HG03575 (cell line): ENCODE measurements around the gene CTNNA3.
"Not testable (repeated sequence)": the region's sequence is repeated elsewhere in the genome, so short reads cannot be mapped to it uniquely, and the experiment has no call there.

Experiments used
- ATAC-seq: cut with Tn5 transposase; IDR thresholded peaks from one replicate; pipeline ENCODE4 v1.9.1; 2021; ENCODE audit not compliant: unreplicated experiment, insufficient number of reproducible peaks, low FRiP score; ENCODE audit errors: extremely low read depth

Gene CTNNA3

GRCh38 chr10:67282871-67283270 lies 413.1 kb downstream of the CTNNA3 start:
- ATAC-seq: no peak

DNA sequence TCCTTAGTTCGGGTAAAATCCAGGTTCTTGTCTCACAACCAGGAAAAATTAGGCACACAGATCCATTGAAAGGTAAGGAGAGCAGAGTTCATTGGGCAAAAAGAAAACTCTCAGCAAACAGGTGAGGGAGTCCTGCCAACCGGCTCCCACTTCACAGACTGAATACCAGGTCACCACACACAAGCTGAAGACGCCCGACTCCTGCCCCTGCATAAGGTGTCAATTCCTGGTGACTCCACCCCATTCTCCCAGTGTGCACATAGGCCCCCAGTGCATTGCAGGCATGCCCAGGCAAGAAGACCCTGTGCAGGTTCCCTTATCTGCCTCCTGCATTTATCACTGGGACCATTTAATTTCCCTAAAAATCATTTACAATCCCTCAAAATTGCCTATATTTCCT lies 415.6 kb downstream of the CTNNA3 start:
- ATAC-seq: no peak

DNA sequence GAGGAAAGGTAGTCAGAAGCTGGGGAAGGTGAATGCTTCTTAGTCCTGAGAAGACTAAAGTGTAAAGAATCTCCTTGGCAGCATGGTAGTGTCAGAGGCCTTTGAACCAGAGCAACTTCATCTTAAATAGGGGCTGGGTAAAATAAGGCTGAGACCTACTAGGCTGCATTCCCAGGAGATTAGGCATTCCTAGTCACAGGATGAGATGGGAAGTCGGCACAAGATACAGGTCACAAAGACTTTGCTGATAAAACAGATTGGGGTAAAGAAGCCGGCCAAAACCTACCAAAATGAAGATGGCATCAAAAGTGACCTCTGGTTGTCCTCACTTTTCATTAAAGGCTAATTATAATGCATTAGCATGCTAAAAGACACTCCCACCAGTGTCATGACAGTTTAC lies 418.6 kb downstream of the CTNNA3 start:
- ATAC-seq: no peak

DNA sequence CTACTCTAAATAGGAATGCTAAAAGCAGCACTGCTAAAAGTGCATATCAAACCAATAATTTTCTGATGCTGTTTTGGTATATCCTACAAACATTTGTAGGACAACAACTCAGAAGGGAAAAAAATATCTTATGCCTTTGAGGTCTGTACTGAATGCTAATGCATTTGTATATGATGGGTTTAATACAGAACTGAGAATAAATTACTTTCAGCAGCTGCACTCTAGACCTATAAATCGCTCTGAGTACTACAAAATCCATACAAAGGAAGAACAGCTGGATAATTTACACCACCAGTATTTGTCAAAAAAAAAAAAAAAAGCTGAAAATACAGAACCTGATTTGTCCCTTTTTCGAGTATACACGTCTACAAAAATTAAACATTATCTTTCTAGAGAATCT lies 426.2 kb downstream of the CTNNA3 start:
- ATAC-seq: no peak

DNA sequence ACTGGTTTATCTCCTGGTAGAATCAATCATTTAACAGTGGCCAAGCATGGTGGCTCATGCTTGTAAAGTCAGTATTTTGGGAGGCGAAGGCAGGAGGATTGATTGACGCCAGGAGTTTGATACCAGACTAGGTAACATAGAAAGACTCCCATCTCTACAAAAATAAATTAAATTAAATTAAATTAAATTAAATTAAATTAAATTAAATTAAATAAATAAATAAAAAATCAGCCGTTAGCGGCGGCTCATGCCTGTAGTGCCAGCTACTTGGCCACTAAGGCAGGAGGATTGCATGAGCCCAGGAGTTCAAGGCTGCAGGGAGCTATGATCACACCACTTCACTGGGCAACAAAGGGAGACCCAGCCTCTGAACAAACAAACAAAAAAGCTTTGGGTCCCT lies 427.8 kb downstream of the CTNNA3 start:
- ATAC-seq: no peak

GRCh38 chr10:67262675-67263074 lies 433.3 kb downstream of the CTNNA3 start:
- ATAC-seq: no peak

DNA sequence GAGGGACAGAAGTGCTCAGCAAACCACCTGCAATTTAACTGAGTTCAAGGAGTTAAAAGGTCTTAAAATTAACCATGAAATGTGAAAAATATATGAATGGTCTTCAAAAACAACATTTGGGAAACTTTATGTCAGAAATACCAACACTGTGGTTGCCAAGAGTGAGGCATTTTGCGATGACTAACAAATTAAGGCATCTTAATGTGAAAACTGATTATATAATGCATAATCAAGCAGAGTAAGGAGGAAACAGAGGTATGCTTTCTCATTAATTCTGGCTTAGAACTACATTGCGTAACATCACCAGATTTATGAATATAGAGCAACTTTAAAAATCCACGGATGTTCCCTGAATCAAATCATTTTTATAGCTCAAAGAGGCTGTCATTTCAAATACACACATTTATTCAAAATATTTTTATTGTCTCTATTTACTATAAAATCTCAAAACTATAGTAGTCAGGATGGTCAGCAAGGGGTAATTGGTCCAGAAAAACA lies 434.6 kb downstream of the CTNNA3 start:
- ATAC-seq: no peak

- no peak for ATAC-seq
Measured at GRCh38 chr10:67259319-67259929, 436.6 kb downstream of the CTNNA3 start.

GRCh38 chr10:67257427-67258144 lies 438.4 kb downstream of the CTNNA3 start:
- no peak for ATAC-seq

DNA sequence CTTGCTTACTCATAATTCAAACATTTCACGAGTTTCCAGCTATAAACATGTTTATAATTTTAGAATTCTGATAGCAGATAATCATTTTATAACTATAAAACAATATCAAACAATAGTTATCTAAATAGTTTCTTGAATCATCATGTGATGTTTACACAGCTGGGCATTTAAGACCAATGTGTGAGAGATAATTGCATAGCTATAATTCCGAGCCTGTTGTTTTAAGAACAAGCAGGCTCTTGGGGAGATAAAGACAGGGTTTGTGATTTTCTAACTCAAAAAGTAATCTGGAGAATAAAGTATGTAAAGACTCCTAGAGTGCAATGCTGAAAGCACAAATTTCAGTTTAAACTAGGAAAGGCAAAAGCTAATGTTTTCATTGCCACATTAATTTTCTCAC lies 439.0 kb downstream of the CTNNA3 start:
- no peak for ATAC-seq

GRCh38 chr10:67250686-67251085 lies 445.3 kb downstream of the CTNNA3 start:
- ATAC-seq: no peak

DNA sequence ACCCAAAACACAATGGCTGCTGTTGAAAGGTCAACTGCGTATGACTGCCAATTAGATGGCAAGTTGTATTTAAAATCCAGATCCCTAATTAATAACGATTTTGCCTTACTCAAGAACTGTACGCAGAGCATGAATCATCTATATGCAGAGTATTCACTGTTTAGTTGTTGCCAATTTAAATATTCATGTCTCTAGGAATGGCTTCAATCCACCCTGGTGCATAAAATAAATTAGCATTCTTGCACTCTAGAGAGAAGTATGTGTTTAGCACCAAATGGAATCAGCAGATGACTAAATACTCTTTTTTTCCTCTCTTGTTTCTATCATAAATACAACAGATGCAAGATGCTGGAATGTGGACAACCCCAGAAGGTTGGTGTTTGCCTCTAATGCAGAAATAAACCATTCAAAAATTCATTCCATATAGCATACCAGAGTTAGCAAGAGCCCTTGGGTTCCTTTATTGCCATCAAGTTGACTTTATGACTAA lies 449.9 kb downstream of the CTNNA3 start:
- ATAC-seq: no peak

GRCh38 chr10:67242528-67242927 lies 453.5 kb downstream of the CTNNA3 start:
- ATAC-seq: no peak

- ATAC-seq: no peak
Measured at GRCh38 chr10:67241451-67241850, 454.5 kb downstream of the CTNNA3 start.

DNA sequence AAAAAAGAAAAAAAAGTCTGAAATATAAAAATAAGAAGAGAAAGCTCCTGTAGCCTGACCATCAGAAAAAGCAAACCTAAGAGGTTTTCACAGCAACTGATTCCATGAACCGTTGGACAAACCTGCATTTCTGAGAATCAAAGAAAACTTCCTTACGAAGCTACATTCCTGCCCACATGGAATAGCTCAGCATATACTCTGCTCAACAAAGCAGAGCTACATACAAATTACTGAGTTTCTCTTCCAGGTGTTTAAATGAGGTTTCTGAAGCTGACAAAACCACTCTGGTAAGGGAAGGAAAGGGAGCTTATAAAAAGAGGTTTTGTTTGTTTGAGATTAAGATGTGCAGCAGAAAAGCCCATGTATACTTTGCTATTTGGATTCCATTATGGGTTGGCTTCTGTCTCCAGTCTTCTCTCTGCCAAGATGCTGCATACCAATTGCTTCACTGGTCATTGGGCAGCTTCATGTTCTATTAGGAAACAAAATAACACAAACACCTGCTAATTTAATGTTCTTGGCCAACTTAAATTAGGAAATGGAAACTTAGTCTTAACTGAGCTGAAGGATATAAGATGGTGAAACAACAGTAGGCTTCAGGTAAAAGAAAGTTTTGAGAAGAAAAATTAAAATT lies 456.0 kb downstream of the CTNNA3 start:
- ATAC-seq: no peak

- ATAC-seq: not testable (repeated sequence)
Measured at GRCh38 chr10:67230680-67231500, 465.1 kb downstream of the CTNNA3 start.

- no peak for ATAC-seq
Measured at GRCh38 chr10:67225226-67225625, 470.8 kb downstream of the CTNNA3 start.

DNA sequence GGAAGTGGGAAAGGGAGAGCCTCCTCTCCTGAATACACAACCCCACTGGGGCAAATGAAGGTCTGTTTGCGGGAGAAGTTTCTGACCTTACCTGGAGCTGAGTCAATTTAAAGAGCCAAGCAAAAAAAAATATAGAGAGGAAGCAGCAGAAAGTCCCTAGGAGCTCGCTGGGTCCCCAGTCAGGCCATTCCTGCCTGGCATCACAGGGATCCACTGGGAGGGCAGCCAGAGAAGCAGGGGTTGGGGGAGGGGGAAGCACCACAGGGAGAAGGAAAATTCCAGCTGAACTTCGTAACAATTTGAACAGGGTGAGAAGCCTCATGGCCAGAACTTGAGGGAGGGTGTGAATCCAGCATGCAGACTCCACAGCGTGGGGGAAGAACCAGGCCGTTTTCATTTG lies 471.4 kb downstream of the CTNNA3 start:
- ATAC-seq: no peak

GRCh38 chr10:67222934-67223333 lies 473.1 kb downstream of the CTNNA3 start:
- ATAC-seq: no peak
